HL-60 (cell line): ENCODE results near the gene SERP2.

Experiments used
- DNase-seq, 2 experiments: peaks; one replicate each; pipeline ENCODE4 v3.0.0-alpha.2; 2010 to 2020; ENCODE audit warnings: low read depth in 1 of 2, low spot score in 1 of 2
- H3K27ac ChIP-seq: fragments of 250-450 bp; sonication (Bioruptor Pico); replicated peaks from 2 replicates; pipeline ENCODE4 v1.5.1; 2020; ENCODE audit warnings: mild to moderate bottlenecking, moderate library complexity
- H3K27me3 ChIP-seq: fragments of 250-450 bp; sonication (Bioruptor Pico); 2 replicates; pipeline ENCODE4 v1.5.1; 2021; ENCODE audit warnings: mild to moderate bottlenecking, moderate library complexity; ENCODE audit not compliant: insufficient read depth, poor library complexity, severe bottlenecking
- H3K4me3 ChIP-seq: replicated peaks from 2 replicates; pipeline ENCODE4 v1.5.1; 2011; ENCODE audit warnings: mild to moderate bottlenecking, control low read depth, low read length; ENCODE audit not compliant: insufficient read depth
- CTCF ChIP-seq: IDR thresholded peaks from one replicate; pipeline ENCODE4 v1.5.1; 2011; ENCODE audit warnings: low read length, control low read depth, inconsistent platforms; ENCODE audit not compliant: insufficient read depth
- GABPA ChIP-seq: IDR thresholded peaks from 2 replicates; pipeline ENCODE4 v1.6.1; 2012; ENCODE audit warnings: low read depth
- POLR2AphosphoS5 ChIP-seq: IDR thresholded peaks from 2 replicates; pipeline ENCODE4 v1.6.1; 2012; ENCODE audit warnings: low read depth
- REST ChIP-seq: IDR thresholded peaks from 2 replicates; pipeline ENCODE4 v1.6.1; 2012; ENCODE audit warnings: low read depth; ENCODE audit not compliant: insufficient replicate concordance
- SPI1 ChIP-seq: IDR thresholded peaks from 2 replicates; pipeline ENCODE4 v1.6.1; 2012; ENCODE audit warnings: low read depth, mild to moderate bottlenecking, borderline replicate concordance

SERP2 gene

GRCh38 chr13:44423824-44424223 is 50.2 kb downstream of the SERP2 start:
- no peaks in the 10 kb centered on the region for H3K27me3 ChIP-seq
- no peak for TF ChIP-seq CTCF
- no peak overlapping the region for H3K27ac ChIP-seq
- DNase-seq: no peak
- no peak overlapping the region for H3K4me3 ChIP-seq

- H3K4me3 ChIP-seq: no peak overlapping the region
- TF ChIP-seq GABPA (no peak), CTCF (no peak)
- no peaks in the 10 kb centered on the region for H3K27me3 ChIP-seq
- DNase-seq: no peak
- no peak overlapping the region for H3K27ac ChIP-seq
These were observed 51.6 kb downstream of the SERP2 start for GRCh38 chr13:44425041-44425814.

GRCh38 chr13:44425815-44426078 is 52.1 kb downstream of the SERP2 start:
- no peak for DNase-seq
- no peak overlapping the region for H3K4me3 ChIP-seq
- TF ChIP-seq REST (no peak), POLR2AphosphoS5 (no peak), CTCF (no peak), SPI1 (no peak), GABPA (no peak)
- H3K27me3 ChIP-seq: no peaks in the 10 kb centered on the region
- no peak overlapping the region for H3K27ac ChIP-seq

- H3K27me3 ChIP-seq: no peaks in the 10 kb centered on the region
- DNase-seq: no peak
- H3K27ac ChIP-seq: no peak overlapping the region
- H3K4me3 ChIP-seq: no peak overlapping the region
- TF ChIP-seq REST: no peak
- TF ChIP-seq GABPA: no peak
- no peak for TF ChIP-seq SPI1
- no peak for TF ChIP-seq POLR2AphosphoS5
- no peak for TF ChIP-seq CTCF
These were observed 52.8 kb downstream of the SERP2 start for GRCh38 chr13:44426461-44426860.
